Astrocyte (in vitro differentiated cells and primary cell): ENCODE results near the gene TIPARP. TPM values are rescaled to one million over a fixed set of nuclear protein-coding genes. Genes with fewer than 3 reads are reported as not detected.

ENCODE experiments used
- DNase-seq: peaks from one replicate; pipeline ENCODE4 v3.0.0-alpha.2; 2010; ENCODE audit warnings: low read depth
- FAIRE-seq: peaks from 2 replicates; lab custom pipeline; 2011; peaks lifted over from hg19 to GRCh38; lab: Jason Lieb, UNC
- H2AFZ ChIP-seq: 2 replicates; pipeline ENCODE4 v1.6.0; 2012; ENCODE audit warnings: low read depth, low read length, inconsistent platforms
- H3K27ac ChIP-seq: 2 replicates; pipeline ENCODE4 v1.5.1; 2011; ENCODE audit warnings: low read depth, low read length, inconsistent platforms
- H3K27me3 ChIP-seq: 2 replicates; pipeline ENCODE4 v1.6.0; 2011; ENCODE audit warnings: low read length, inconsistent platforms; ENCODE audit not compliant: insufficient read depth
- H3K36me3 ChIP-seq: 2 replicates; pipeline ENCODE4 v1.5.1; 2011; ENCODE audit warnings: low read length, inconsistent platforms; ENCODE audit not compliant: insufficient read depth
- H3K4me1 ChIP-seq: 2 replicates; pipeline ENCODE4 v1.5.1; 2011; ENCODE audit warnings: low read length, inconsistent platforms; ENCODE audit not compliant: insufficient read depth
- H3K4me2 ChIP-seq: 2 replicates; pipeline ENCODE4 v1.6.0; 2012; ENCODE audit warnings: low read length, inconsistent platforms
- H3K4me3 ChIP-seq: 2 replicates; pipeline ENCODE4 v1.5.1; 2011; ENCODE audit warnings: low read depth, mild to moderate bottlenecking, low read length, inconsistent platforms; ENCODE audit not compliant: insufficient read depth
- H3K79me2 ChIP-seq: 2 replicates; pipeline ENCODE4 v1.6.0; 2012; ENCODE audit warnings: mild to moderate bottlenecking, low read length, inconsistent platforms; ENCODE audit not compliant: insufficient read depth
- H3K9ac ChIP-seq: 2 replicates; pipeline ENCODE4 v1.6.0; 2012; ENCODE audit warnings: mild to moderate bottlenecking, low read length, inconsistent platforms
- H3K9me3 ChIP-seq: 2 replicates; pipeline ENCODE4 v1.5.1; 2012; ENCODE audit warnings: low read depth, mild to moderate bottlenecking, low read length, inconsistent platforms; ENCODE audit not compliant: insufficient read depth
- H4K20me1 ChIP-seq: 2 replicates; pipeline ENCODE4 v1.6.0; 2012; ENCODE audit warnings: low read length, inconsistent platforms; ENCODE audit not compliant: insufficient read depth
- H3K27ac Mint-ChIP-seq: one replicate; pipeline ENCODE4 v1.8.0; 2021; ENCODE audit warnings: mild to moderate bottlenecking, mixed read lengths; ENCODE audit not compliant: unreplicated experiment
- H3K27me3 Mint-ChIP-seq: one replicate; pipeline ENCODE4 v1.8.0; 2021; ENCODE audit warnings: low read depth, mixed read lengths; ENCODE audit not compliant: unreplicated experiment
- H3K36me3 Mint-ChIP-seq: one replicate; pipeline ENCODE4 v1.8.0; 2021; ENCODE audit warnings: low read depth, mixed read lengths; ENCODE audit not compliant: unreplicated experiment
- H3K4me1 Mint-ChIP-seq: one replicate; pipeline ENCODE4 v1.8.0; 2021; ENCODE audit warnings: low read depth, mixed read lengths; ENCODE audit not compliant: unreplicated experiment
- H3K4me3 Mint-ChIP-seq: one replicate; pipeline ENCODE4 v1.8.0; 2021; ENCODE audit warnings: mild to moderate bottlenecking, moderate library complexity, mixed read lengths; ENCODE audit not compliant: unreplicated experiment
- H3K9me3 Mint-ChIP-seq: one replicate; pipeline ENCODE4 v1.8.0; 2021; ENCODE audit warnings: mild to moderate bottlenecking, mixed read lengths; ENCODE audit not compliant: unreplicated experiment
- CTCF ChIP-seq: IDR thresholded peaks from 2 replicates; pipeline ENCODE4 v1.5.1; 2011; ENCODE audit warnings: low read depth, mild to moderate bottlenecking, inconsistent platforms, low read length, moderate library complexity; ENCODE audit not compliant: insufficient read depth
- EZH2 ChIP-seq: IDR thresholded peaks from 2 replicates; pipeline ENCODE4 v1.6.1; 2012; ENCODE audit warnings: mild to moderate bottlenecking, low read length, inconsistent platforms; ENCODE audit not compliant: insufficient read depth
- total RNA-seq: library from RNA; stranded (reverse); gene quantifications from 2 replicates; pipeline ENCODE4 v1.2.1, GENCODE V29; 2021

Gene TIPARP
- total RNA-seq, 1 donor from 2014 or later, result 74.2 TPM

GRCh38 chr3:156627946-156628569 lies 46.3 kb upstream of the TIPARP start:
- TF ChIP-seq EZH2 (no peak), CTCF (no peak)
- H2AFZ ChIP-seq, result no peak overlapping the region
- Mint-ChIP-seq H3K9me3 (no peaks in the 10 kb centered on the region), H3K4me1 (peaks cover 20% of the 10 kb centered on the region), H3K4me3 (no peak overlapping the region), H3K36me3 (no peaks in the 10 kb centered on the region), H3K27me3 (no peaks in the 10 kb centered on the region), H3K27ac (no peak overlapping the region)
- DNase-seq (peak; percentile 37), FAIRE-seq (no peak)
- H3K9me3 ChIP-seq, result no peaks in the 10 kb centered on the region
- peak overlapping the region; percentile 4 for H3K4me2 ChIP-seq
- no peak overlapping the region for H3K9ac ChIP-seq
- H3K27me3 ChIP-seq, result no peaks in the 10 kb centered on the region
- H3K79me2 ChIP-seq, result no peaks in the 10 kb centered on the region
- H3K4me3 ChIP-seq, result no peak overlapping the region
- H3K27ac ChIP-seq, result no peak overlapping the region
- H3K4me1 ChIP-seq, result peaks cover 20% of the 10 kb centered on the region
- no peaks in the 10 kb centered on the region for H4K20me1 ChIP-seq
- no peaks in the 10 kb centered on the region for H3K36me3 ChIP-seq

- H3K27ac ChIP-seq, result no peak overlapping the region
- H3K9me3 ChIP-seq, result no peaks in the 10 kb centered on the region
- no peak for DNase-seq
- no peaks in the 10 kb centered on the region for H4K20me1 ChIP-seq
- H3K27me3 Mint-ChIP-seq, result no peaks in the 10 kb centered on the region
- no peaks in the 10 kb centered on the region for H3K27me3 ChIP-seq
- TF ChIP-seq CTCF (no peak), EZH2 (no peak)
- peaks cover 20% of the 10 kb centered on the region for H3K4me1 ChIP-seq
- H3K4me3 ChIP-seq, result no peak overlapping the region
- H3K9ac ChIP-seq, result no peak overlapping the region
- H3K36me3 Mint-ChIP-seq, result no peaks in the 10 kb centered on the region
- H3K36me3 ChIP-seq, result no peaks in the 10 kb centered on the region
- H3K4me1 Mint-ChIP-seq, result peaks cover 20% of the 10 kb centered on the region
- H3K9me3 Mint-ChIP-seq, result no peaks in the 10 kb centered on the region
- H3K4me2 ChIP-seq, result no peak overlapping the region
- H2AFZ ChIP-seq, result no peak overlapping the region
- FAIRE-seq, result no peak
- no peak overlapping the region for H3K4me3 Mint-ChIP-seq
- H3K27ac Mint-ChIP-seq, result no peak overlapping the region
- no peaks in the 10 kb centered on the region for H3K79me2 ChIP-seq
Observed at GRCh38 chr3:156628836-156629618, 45.4 kb upstream of the TIPARP start.
